WTC11 (cell line): ENCODE results near the gene TUBGCP2. TPM values are rescaled to one million over a fixed set of nuclear protein-coding genes. Genes with fewer than 3 reads are reported as not detected.

Experiments
- ATAC-seq: fragments of 200-7000 bp; cut with Tn5 transposase; 2 replicates; pipeline ENCODE4 v1.10.0; 2021; ENCODE audit warnings: mild to moderate bottlenecking, moderate library complexity
- CTCF ChIA-PET: fragments of 300-600 bp; sonication (Branson Sonifier 250); formaldehyde crosslinking; loops from one replicate; lab custom pipeline; 2021; ENCODE audit warnings: antibody characterized with exemption; lab: Charles Lee
- POLR2A ChIA-PET: fragments of 350-600 bp; sonication (Branson Sonifier 250); formaldehyde crosslinking; loops from one replicate; lab custom pipeline; 2021; ENCODE audit warnings: antibody characterized with exemption; lab: Charles Lee
- DNase-seq: peaks from one replicate; pipeline ENCODE4 v3.0.0; 2021; ENCODE audit warnings: low spot score
- H3K27ac Mint-ChIP-seq: 2 replicates; pipeline ENCODE4 v1.8.0; 2021; ENCODE audit warnings: mixed read lengths
- H3K27me3 Mint-ChIP-seq: 2 replicates; pipeline ENCODE4 v1.8.0; 2021; ENCODE audit warnings: low read depth, mild to moderate bottlenecking, moderate library complexity, mixed read lengths
- H3K36me3 Mint-ChIP-seq: 2 replicates; pipeline ENCODE4 v1.8.0; 2021; ENCODE audit warnings: mixed read lengths
- H3K4me1 Mint-ChIP-seq: 2 replicates; pipeline ENCODE4 v1.8.0; 2022; ENCODE audit warnings: mixed read lengths
- H3K4me3 Mint-ChIP-seq: 2 replicates; pipeline ENCODE4 v1.8.0; 2021; ENCODE audit warnings: mild to moderate bottlenecking, moderate library complexity, mixed read lengths
- H3K9me3 Mint-ChIP-seq: 2 replicates; pipeline ENCODE4 v1.8.0; 2021; ENCODE audit warnings: mixed read lengths
- ETV6 ChIP-seq: sonication (generic); formaldehyde crosslinking; IDR thresholded peaks from 2 replicates; pipeline ENCODE4 v1.8.1; 2022; ENCODE audit warnings: mild to moderate bottlenecking, missing genetic modification reagents
- GTF2I ChIP-seq: fragments of 250-450 bp; sonication (Bioruptor Pico); conservative IDR thresholded peaks from 2 replicates; pipeline ENCODE4 v1.4.0; 2021; ENCODE audit warnings: mild to moderate bottlenecking
- HMGA2 ChIP-seq: fragments of 250-450 bp; sonication (Bioruptor Pico); IDR thresholded peaks from 2 replicates; pipeline ENCODE4 v1.4.0; 2021; ENCODE audit warnings: mild to moderate bottlenecking, moderate library complexity
- NFYB ChIP-seq: sonication (generic); formaldehyde crosslinking; conservative IDR thresholded peaks from 2 replicates; pipeline ENCODE4 v1.8.0; 2022; ENCODE audit warnings: low read depth, missing genetic modification reagents
- SP1 ChIP-seq: sonication (generic); formaldehyde crosslinking; conservative IDR thresholded peaks from 2 replicates; pipeline ENCODE4 v1.8.1; 2022; ENCODE audit warnings: missing genetic modification reagents
- TEAD1 ChIP-seq: sonication (generic); formaldehyde crosslinking; IDR thresholded peaks from 2 replicates; pipeline ENCODE4 v1.8.0; 2022; ENCODE audit warnings: mild to moderate bottlenecking, missing genetic modification reagents
- total RNA-seq: library from RNA; stranded (reverse); gene quantifications from 3 replicates; pipeline ENCODE4 v1.2.3, GENCODE V29; 2021
- TF ChIP-seq, protein P1 (sequence below): fragments of 250-450 bp; sonication (Bioruptor Pico); conservative IDR thresholded peaks from 2 replicates; pipeline ENCODE4 v1.9.0; 2021; ENCODE audit warnings: mild to moderate bottlenecking
- TF ChIP-seq, protein P2 (sequence below): sonication (generic); formaldehyde crosslinking; conservative IDR thresholded peaks from 2 replicates; pipeline ENCODE4 v1.8.1; 2023; ENCODE audit warnings: mild to moderate bottlenecking, low read depth, missing genetic modification reagents, moderate library complexity
- TF ChIP-seq, protein P3 (sequence below): fragments of 200-600 bp; IDR thresholded peaks from 2 replicates; pipeline ENCODE4 v1.8.0; 2022; ENCODE audit warnings: antibody characterized with exemption
- TF ChIP-seq, protein P4 (sequence below): sonication (generic); formaldehyde crosslinking; IDR thresholded peaks from 2 replicates; pipeline ENCODE4 v1.8.0; 2022; ENCODE audit warnings: mild to moderate bottlenecking, missing genetic modification reagents
- TF ChIP-seq, protein P5 (sequence below): sonication (generic); formaldehyde crosslinking; IDR thresholded peaks from 2 replicates; pipeline ENCODE4 v1.8.0; 2022; ENCODE audit warnings: mild to moderate bottlenecking, missing genetic modification reagents
- TF ChIP-seq, protein P6 (sequence below): sonication (generic); formaldehyde crosslinking; IDR thresholded peaks from 2 replicates; pipeline ENCODE4 v1.8.1; 2022; ENCODE audit warnings: mild to moderate bottlenecking, missing genetic modification reagents, moderate library complexity, borderline replicate concordance
- TF ChIP-seq, protein P7 (sequence below): sonication (generic); formaldehyde crosslinking; IDR thresholded peaks from 2 replicates; pipeline ENCODE4 v1.8.0; 2023; ENCODE audit warnings: missing genetic modification reagents, mild to moderate bottlenecking, borderline replicate concordance

TUBGCP2 gene
- total RNA-seq, 1 experiment from 2014 or later: 62.5 TPM

DNA sequence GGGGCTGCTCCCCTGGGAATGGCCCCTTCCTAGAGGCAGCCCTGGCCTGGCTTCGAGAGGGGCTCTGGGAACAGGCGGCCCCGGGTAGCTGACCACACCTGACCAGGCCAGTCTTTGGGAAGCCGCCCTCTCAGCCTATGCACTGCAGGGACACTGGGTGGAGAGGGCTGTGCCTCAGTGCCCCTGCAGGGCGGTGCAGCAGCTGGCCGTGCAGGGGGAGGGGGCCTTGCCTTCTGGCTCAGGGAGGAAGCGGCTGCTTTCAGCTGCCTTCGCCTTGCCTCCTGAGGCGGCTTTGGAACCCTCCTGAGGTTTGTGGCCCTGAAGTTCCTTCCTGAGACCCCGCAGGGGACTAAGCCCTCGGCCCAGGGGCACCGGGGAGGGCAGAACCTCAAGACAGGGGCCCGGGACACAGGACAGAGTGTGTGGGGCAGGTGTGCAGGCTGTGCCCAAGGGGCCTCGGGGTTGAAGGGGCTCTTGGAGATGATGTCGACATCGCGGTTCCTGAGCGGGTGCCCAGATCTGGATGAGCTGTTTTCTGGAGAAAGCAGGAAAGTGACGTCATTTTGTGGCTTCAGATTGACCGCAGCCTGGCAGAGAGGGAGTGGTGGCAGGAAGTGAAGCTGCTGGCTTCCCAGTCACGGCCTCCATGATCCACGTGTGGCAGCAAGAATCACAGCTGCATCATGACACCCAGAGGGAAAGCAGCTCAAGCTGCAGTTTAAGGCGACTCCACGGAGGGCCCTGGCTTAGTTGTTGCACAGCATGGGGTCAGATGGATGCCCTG lies 49.7 kb downstream of the TUBGCP2 start (continued):
- TF ChIP-seq, protein P1, sequence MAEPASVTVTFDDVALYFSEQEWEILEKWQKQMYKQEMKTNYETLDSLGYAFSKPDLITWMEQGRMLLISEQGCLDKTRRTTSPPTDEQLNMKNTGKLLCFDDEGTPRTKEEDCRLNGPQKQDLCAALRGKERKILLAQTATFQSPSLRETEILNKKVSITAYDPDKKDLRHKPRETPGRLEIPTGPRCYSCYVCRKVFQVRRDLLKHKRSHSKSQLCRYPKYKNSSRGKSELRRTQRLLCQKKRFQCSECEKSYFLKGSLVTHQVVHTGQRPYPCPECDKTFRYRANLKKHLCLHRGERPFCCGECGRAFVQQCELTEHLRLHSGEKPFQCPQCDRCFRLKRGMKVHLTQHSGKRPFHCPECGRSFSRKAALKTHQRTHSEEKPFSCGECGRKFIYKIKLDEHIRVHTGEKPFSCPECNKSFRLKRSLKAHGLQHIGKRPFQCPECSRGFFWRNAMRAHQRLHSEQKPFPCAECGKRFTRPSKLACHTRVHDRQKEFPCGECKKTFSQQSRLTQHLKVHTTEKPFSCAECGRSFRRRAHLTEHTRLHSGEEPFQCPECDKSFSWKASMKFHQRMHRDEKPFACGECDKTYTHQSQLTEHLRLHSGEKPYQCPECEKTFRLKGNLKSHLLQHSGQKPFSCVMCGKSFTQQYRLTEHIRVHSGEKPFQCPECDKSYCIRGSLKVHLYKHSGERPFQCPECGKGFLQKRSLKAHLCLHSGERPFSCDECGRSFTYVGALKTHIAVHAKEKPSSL (CRISPR knock-in tag): no peak
- TF ChIP-seq HMGA2 (CRISPR knock-in tag) (no peak), NFYB (CRISPR knock-in tag) (no peak)
- TF ChIP-seq, protein P2, sequence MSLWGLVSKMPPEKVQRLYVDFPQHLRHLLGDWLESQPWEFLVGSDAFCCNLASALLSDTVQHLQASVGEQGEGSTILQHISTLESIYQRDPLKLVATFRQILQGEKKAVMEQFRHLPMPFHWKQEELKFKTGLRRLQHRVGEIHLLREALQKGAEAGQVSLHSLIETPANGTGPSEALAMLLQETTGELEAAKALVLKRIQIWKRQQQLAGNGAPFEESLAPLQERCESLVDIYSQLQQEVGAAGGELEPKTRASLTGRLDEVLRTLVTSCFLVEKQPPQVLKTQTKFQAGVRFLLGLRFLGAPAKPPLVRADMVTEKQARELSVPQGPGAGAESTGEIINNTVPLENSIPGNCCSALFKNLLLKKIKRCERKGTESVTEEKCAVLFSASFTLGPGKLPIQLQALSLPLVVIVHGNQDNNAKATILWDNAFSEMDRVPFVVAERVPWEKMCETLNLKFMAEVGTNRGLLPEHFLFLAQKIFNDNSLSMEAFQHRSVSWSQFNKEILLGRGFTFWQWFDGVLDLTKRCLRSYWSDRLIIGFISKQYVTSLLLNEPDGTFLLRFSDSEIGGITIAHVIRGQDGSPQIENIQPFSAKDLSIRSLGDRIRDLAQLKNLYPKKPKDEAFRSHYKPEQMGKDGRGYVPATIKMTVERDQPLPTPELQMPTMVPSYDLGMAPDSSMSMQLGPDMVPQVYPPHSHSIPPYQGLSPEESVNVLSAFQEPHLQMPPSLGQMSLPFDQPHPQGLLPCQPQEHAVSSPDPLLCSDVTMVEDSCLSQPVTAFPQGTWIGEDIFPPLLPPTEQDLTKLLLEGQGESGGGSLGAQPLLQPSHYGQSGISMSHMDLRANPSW (CRISPR knock-in tag): no peak

DNA sequence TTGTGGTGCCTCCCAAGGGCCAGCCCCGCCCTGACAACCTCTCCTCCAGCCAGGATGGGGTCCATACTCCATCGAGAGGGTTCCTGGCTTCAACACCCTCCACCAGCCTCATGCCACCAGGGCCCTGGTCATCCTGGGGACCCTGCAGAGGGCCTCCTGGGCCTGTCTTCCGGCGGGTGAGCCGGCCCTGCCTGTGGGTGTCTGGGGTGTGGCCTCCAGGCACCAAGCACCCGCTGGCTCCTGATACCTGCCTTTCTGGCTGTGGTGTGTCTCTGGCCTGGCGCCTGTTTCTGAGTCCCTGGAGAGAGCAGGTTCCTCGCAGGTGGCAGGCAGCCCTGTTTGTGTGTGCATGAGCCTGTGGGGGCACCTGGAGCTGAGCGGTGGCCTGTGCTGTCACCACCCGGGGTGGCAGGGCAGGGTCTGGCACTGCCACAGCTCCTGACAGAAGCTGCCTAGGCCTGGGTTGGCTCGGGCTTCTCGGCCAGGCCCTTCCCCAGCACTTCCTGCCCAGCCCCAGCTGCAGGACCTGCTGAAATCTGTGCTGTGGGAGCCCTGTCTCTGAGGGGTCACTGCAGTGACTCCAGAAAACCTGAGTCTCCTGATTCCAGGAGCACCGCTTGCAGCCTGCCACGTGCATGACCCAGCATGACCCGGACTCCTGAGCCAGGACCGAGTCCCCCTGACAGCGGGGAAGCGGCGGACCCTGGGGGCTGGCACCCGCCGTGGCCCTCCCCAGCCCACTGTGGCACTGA lies 50.4 kb downstream of the TUBGCP2 start:
- H3K4me1 Mint-ChIP-seq: peaks cover 13% of the 10 kb centered on the region
- TF ChIP-seq, protein P3, sequence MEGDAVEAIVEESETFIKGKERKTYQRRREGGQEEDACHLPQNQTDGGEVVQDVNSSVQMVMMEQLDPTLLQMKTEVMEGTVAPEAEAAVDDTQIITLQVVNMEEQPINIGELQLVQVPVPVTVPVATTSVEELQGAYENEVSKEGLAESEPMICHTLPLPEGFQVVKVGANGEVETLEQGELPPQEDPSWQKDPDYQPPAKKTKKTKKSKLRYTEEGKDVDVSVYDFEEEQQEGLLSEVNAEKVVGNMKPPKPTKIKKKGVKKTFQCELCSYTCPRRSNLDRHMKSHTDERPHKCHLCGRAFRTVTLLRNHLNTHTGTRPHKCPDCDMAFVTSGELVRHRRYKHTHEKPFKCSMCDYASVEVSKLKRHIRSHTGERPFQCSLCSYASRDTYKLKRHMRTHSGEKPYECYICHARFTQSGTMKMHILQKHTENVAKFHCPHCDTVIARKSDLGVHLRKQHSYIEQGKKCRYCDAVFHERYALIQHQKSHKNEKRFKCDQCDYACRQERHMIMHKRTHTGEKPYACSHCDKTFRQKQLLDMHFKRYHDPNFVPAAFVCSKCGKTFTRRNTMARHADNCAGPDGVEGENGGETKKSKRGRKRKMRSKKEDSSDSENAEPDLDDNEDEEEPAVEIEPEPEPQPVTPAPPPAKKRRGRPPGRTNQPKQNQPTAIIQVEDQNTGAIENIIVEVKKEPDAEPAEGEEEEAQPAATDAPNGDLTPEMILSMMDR: no peak
- TF ChIP-seq, protein P4, sequence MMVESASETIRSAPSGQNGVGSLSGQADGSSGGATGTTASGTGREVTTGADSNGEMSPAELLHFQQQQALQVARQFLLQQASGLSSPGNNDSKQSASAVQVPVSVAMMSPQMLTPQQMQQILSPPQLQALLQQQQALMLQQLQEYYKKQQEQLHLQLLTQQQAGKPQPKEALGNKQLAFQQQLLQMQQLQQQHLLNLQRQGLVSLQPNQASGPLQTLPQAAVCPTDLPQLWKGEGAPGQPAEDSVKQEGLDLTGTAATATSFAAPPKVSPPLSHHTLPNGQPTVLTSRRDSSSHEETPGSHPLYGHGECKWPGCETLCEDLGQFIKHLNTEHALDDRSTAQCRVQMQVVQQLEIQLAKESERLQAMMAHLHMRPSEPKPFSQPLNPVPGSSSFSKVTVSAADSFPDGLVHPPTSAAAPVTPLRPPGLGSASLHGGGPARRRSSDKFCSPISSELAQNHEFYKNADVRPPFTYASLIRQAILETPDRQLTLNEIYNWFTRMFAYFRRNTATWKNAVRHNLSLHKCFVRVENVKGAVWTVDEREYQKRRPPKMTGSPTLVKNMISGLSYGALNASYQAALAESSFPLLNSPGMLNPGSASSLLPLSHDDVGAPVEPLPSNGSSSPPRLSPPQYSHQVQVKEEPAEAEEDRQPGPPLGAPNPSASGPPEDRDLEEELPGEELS (CRISPR knock-in tag): 0 out of 2 replicates have a peak, but pooled peaks have one; percentile 14
- no peaks in the 10 kb centered on the region for H3K36me3 Mint-ChIP-seq
- H3K4me3 Mint-ChIP-seq: no peak overlapping the region
- peaks cover 10% of the 10 kb centered on the region for H3K27me3 Mint-ChIP-seq
- no peak overlapping the region for H3K27ac Mint-ChIP-seq
- ATAC-seq (no peak), DNase-seq (no peak)
- ChIA-PET CTCF (interaction anchor here (0.6 to 5.0 kb wide), 12 partner anchors 9 to 320 kb away, joined by 3 to 61 read pairs (median 6); partner anchors contain the start of gene KNDC1), POLR2A (interaction anchor here (0.7 kb wide), 1 partner anchor 11 kb away, joined by 3 read pairs; no protein-coding TSS in a partner anchor)
- no peaks in the 10 kb centered on the region for H3K9me3 Mint-ChIP-seq

DNA sequence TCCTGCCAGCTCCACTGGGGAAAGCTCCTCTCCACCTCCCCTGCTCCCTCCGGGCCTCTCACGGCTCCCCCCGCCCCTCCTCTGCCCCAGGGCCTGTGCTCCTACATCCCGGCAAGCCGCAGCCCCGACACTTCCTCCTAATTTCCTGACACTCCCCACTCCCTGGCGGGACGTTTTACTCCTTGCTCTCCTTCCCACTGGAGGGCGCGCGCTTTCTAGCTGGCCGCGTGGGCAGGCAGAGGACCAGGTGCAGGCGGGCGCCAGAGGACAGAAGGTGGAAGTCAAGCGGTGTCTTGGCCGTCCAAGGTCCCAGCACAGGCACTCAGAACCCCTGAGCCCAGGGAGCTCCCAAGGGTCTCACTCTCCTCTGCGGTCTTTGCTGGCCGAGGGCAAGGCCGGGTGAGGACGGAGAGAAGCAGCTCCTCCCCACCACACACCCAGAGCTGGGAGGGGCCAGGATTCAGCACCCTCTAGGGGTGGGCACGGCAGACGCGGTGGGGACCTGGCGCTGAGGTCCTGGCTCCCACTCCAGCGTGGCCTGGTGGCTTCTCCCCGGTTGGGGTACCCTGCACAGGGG lies 51.1 kb downstream of the TUBGCP2 start:
- ChIA-PET CTCF (interaction anchor here (0.6 to 5.0 kb wide), 17 partner anchors 10 to 319 kb away, joined by 3 to 61 read pairs (median 4); partner anchors contain the start of gene KNDC1), POLR2A (interaction anchor here (0.6 to 0.7 kb wide), 3 partner anchors 11 to 274 kb away, joined by 3 to 5 read pairs (median 4); no protein-coding TSS in a partner anchor)
- peaks cover 3% of the 10 kb centered on the region for H3K27me3 Mint-ChIP-seq
- 0 out of 2 replicates have a peak overlapping the region, but pooled peaks have one; percentile 57 for H3K27ac Mint-ChIP-seq
- DNase-seq: peak; percentile 69
- no peaks in the 10 kb centered on the region for H3K9me3 Mint-ChIP-seq
- peak; percentile 79 for ATAC-seq
- H3K4me3 Mint-ChIP-seq: peak overlapping the region; percentile 75
- peaks cover 13% of the 10 kb centered on the region for H3K4me1 Mint-ChIP-seq
- H3K36me3 Mint-ChIP-seq: no peaks in the 10 kb centered on the region
- TF ChIP-seq, protein P5, sequence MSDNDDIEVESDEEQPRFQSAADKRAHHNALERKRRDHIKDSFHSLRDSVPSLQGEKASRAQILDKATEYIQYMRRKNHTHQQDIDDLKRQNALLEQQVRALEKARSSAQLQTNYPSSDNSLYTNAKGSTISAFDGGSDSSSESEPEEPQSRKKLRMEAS (CRISPR knock-in tag): peak; percentile 61
- TF ChIP-seq SP1 (CRISPR knock-in tag) (0 out of 2 replicates have a peak, but pooled peaks have one; percentile 41), TEAD1 (peak; percentile 48; the same call in 1 of the 2 replicates), ETV6 (CRISPR knock-in tag) (peak; percentile 71; the same call in 1 of the 2 replicates), GTF2I (no peak)
- TF ChIP-seq, protein P6, sequence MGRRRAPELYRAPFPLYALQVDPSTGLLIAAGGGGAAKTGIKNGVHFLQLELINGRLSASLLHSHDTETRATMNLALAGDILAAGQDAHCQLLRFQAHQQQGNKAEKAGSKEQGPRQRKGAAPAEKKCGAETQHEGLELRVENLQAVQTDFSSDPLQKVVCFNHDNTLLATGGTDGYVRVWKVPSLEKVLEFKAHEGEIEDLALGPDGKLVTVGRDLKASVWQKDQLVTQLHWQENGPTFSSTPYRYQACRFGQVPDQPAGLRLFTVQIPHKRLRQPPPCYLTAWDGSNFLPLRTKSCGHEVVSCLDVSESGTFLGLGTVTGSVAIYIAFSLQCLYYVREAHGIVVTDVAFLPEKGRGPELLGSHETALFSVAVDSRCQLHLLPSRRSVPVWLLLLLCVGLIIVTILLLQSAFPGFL (CRISPR knock-in tag): no peak
- TF ChIP-seq, protein P7, sequence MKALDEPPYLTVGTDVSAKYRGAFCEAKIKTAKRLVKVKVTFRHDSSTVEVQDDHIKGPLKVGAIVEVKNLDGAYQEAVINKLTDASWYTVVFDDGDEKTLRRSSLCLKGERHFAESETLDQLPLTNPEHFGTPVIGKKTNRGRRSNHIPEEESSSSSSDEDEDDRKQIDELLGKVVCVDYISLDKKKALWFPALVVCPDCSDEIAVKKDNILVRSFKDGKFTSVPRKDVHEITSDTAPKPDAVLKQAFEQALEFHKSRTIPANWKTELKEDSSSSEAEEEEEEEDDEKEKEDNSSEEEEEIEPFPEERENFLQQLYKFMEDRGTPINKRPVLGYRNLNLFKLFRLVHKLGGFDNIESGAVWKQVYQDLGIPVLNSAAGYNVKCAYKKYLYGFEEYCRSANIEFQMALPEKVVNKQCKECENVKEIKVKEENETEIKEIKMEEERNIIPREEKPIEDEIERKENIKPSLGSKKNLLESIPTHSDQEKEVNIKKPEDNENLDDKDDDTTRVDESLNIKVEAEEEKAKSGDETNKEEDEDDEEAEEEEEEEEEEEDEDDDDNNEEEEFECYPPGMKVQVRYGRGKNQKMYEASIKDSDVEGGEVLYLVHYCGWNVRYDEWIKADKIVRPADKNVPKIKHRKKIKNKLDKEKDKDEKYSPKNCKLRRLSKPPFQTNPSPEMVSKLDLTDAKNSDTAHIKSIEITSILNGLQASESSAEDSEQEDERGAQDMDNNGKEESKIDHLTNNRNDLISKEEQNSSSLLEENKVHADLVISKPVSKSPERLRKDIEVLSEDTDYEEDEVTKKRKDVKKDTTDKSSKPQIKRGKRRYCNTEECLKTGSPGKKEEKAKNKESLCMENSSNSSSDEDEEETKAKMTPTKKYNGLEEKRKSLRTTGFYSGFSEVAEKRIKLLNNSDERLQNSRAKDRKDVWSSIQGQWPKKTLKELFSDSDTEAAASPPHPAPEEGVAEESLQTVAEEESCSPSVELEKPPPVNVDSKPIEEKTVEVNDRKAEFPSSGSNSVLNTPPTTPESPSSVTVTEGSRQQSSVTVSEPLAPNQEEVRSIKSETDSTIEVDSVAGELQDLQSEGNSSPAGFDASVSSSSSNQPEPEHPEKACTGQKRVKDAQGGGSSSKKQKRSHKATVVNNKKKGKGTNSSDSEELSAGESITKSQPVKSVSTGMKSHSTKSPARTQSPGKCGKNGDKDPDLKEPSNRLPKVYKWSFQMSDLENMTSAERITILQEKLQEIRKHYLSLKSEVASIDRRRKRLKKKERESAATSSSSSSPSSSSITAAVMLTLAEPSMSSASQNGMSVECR: 0 out of 2 replicates have a peak, but pooled peaks have one; percentile 27
